ENCODE data around the gene GABBR1.

DNA sequence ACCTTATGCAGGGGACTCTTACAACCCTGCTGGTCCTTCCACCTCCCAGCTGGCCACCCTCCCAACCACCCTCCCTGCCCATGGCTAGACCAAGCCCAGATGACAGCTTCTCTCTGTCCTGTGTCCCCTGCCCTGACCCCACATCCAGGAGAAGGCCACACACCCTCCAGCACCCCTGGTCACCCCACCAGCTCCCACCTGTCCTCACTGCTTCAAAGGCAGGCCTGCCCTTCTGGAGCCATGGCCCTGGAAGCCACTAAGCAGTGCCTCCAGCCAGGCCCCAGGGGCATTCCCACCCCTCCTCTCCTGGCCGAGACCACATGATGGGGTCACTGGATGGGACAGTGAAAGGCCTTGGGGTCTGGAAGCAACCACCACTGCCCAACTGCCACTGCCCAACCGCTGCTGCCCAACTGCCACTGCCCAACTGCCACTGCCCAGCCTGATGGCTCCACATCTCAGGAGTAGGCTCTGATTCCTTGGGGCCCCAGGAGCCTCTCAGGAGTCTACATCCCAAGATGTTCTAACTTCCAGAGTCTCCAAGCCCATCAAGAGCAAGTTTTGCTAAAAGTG is 103.9 kb downstream of the GABBR1 start:
- TF ChIP-seq, protein P1, sequence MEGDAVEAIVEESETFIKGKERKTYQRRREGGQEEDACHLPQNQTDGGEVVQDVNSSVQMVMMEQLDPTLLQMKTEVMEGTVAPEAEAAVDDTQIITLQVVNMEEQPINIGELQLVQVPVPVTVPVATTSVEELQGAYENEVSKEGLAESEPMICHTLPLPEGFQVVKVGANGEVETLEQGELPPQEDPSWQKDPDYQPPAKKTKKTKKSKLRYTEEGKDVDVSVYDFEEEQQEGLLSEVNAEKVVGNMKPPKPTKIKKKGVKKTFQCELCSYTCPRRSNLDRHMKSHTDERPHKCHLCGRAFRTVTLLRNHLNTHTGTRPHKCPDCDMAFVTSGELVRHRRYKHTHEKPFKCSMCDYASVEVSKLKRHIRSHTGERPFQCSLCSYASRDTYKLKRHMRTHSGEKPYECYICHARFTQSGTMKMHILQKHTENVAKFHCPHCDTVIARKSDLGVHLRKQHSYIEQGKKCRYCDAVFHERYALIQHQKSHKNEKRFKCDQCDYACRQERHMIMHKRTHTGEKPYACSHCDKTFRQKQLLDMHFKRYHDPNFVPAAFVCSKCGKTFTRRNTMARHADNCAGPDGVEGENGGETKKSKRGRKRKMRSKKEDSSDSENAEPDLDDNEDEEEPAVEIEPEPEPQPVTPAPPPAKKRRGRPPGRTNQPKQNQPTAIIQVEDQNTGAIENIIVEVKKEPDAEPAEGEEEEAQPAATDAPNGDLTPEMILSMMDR (conservative IDR thresholded peaks at IDR 0.05 in 1 of 2, IDR thresholded peaks at IDR 0.05 in 1 of 2; ENCODE audit: extremely low read depth in 1 of 2, insufficient read depth in 1 of 2, low read depth in 1 of 2, low read length in 2 of 2), result no peak
- TF ChIP-seq EZH2 (IDR thresholded peaks at IDR 0.05; ENCODE audit: borderline replicate concordance, low read length), result no peak

Measured in mammary epithelial cell (primary cell).